SKM-1 treated with dmso at 0.1 percent for 144 hours (cell line): ENCODE results near the gene FAM180B.
"Not testable (repeated sequence)": the region's sequence is repeated elsewhere in the genome, so short reads cannot be mapped to it uniquely, and the experiment has no call there.

ENCODE experiments used
- DNase-seq: peaks from one replicate; lab custom pipeline; 2025; ENCODE audit not compliant: unreplicated experiment; lab: John Stamatoyannopoulos, UW

The FAM180B gene

DNA sequence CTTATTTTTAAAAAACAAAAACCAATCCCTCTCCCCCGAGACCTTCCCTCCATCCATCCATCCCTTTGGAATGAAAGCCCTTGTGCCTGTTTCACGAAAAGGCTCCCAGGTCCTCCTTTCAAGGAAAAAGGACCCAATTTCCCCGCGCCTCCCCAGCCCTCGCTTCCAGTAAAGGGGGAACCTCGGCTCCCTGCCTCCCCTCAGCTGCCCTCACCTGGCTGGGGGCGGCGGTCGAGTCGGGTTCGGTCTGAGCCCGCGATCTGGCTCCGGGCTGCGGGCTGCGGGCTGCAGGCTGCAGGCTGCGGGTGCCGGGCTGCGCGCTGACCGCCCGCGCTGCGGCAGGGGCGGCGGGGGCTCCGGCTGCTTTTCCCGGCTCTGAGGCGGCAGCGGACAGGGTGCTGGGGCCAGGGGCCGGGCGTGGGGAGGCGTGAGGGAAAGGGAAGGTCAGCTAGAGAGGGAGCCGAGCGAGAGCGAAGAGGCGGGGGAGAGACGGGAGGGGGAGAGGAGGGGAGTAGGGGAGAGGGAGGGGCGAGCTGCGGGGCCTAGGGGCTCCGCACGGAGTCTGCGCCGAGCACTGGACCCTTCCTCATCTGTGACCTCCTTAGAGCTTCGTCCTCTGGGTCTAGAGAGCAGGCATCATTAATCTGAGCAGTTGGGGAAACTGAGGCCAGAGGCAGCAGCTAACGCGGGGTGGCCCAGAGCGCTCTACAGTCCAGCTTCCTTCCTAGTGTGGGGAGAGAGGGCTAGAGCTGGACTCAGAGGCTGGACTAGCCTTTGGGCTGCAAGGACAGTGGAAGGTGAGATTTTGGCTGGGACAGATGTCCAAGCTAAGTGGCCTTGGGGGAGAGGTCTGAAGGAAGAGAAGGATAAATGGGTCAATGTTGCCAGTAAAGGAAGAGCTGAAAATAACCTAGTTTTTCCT is 7.7 kb downstream of the FAM180B start, which contains the start of gene C1QTNF4:
TSS of gene C1QTNF4 (minus strand) at position 478 of the 922 bp plus-strand sequence. CDS start 3,601 bp downstream, outside the sequence.
- no peak for DNase-seq

DNA sequence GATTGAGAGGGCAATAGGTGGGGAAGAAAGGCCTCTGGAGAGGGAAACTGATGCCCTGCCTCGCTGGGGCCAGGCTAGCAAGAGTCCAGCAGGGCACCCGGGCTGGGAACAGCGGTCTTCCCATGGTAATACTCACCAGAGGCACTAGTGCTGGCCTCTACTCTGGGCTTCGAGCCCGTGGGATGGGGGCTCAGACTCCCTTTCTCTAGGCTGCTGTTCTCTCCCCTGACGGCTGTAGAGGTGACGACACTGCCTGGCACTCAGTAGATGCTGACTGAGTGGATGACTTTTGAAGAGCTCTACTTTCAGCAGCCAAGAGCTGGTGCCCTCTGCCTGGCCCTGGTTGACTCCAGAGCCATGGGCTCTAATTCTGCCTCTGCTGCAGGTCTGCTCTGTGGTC is 8.6 kb downstream of the FAM180B start:
- DNase-seq: no peak

DNA sequence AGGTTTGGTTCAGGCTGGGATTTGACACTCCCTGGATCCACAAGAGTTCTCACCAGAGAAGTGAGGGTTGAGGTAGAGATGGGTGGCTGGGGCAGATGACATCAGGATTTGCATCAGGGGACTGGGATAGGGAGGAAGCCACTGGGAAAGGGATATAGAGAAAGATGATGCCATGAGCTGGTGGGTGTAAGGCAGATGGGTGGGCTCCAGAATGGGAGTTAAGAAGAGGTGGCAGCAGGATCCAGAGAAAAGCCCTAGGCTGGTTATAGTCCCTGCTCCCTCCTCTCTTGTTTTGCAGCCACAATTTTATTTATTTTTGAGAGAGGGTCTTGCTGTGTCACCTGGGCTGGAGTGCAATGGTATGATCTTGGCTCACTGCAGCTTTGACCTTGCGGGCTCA is 9.5 kb downstream of the FAM180B start:
- DNase-seq: no peak

DNA sequence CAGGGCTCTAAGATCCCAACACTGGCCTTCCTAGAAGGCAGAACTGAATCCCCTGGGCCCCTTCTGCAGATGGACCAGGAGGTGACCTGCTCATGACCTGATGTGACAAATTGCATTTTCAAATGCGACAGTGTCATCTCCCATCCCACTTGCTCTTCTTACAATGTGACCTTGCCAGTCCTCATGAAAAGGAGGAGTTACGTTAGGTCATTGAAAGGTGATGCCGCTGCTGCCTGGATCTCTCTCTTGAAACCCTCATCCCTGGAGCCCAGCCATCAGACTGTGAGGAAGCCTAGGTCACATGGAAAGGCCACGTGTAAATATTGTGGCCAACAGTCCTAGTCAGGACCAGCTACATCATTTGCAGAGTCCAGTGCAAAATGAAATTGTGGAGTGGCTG is 13.4 kb downstream of the FAM180B start:
- no peak for DNase-seq

DNA sequence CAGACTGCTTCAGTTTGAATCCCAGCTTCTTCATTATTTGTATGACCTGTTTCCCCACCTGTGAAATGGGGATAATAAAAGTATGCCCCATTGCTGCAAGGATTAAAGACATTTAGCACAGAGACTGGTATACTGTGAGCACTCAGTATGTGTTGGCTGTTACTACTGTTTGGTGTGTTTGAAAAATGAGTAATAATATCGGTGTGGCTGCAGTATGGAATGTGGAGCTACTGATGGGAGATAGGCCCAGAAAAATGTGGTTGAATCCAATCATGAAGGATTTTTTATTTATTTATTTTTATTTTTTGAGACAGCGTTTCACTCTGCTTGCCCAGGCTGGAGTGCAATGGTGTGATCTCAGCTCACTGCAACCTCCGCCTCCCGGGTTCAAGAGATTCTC is 16.8 kb downstream of the FAM180B start:
- DNase-seq: no peak

DNA sequence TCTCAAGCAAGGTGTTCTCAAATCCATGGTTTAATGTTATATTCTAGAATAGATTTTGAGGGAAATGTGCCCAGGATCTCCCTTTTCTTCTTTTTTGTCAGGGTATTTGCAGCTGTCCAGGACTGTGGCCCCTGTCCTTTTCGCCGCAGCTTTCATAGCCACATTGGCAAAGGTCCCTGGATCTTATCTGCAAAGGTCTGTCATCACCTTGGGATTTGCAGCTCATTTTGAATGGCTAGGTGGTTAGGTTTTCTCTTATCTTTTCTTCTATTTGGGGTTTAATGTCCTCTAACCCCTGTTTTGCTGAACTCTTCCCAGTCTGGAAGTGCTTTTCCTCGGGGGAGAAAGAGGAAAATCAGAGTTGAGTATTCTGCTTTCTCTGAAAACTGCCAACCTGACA is 19.4 kb downstream of the FAM180B start:
- no peak for DNase-seq

DNA sequence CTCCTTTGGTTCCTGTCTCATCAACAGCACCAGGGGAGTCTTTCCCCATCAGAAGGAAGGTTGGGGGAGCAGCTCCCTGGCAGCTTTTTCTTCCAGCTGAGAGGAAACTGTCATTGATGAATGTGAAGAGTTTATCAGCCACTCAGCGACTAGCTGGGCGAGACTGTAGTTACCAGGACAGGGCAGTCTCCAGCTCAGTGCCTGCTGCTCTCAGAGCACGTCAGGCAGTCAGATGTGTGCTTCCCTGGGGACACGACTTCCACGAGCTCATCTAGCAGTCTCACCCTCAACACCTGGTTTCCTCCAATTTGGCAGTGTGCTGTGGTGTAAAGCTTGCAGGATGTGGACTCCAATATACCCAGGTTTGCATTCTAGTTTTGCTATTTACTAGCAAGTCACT is 20.3 kb downstream of the FAM180B start:
- DNase-seq: no peak

DNA sequence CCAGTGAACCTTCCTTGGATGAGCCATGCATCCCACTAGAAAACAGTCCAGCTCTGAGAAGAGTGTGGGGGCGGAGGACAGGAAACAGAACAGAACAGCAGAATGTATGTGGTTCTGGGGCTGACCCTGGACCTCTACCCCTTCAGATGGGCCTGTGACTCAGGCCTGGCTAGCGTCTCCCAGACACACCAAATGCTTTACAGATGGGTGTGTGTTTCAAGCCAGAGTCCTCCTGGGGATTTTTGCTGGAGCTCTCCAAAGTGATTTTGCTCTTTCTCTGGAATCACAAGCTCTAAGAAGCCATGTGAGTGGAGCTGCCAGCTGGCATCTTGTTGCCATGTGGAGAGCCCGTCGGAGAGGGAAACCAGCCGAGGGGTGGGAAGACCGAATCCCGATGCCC is 20.9 kb downstream of the FAM180B start:
- no peak for DNase-seq

DNA sequence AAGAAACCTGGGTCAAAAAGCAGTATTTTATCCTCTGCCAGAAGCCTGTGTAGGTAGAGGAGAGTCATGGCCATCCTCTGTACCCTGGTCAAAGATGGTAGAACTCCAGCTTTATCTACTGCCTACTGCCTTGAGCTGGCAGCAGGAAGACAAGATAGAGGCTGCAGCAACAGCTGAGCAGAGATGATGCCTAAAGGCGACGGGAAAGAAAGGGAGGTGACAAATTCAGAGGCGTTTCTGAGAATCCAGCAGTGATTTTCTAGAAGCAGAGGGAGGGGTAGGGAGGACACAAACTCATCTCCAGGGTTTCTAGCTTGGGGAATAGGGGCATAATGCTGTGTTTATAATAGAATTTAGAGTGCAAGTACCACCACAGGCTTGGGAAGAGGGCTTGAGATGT is 23.2 kb downstream of the FAM180B start:
- no peak for DNase-seq

DNA sequence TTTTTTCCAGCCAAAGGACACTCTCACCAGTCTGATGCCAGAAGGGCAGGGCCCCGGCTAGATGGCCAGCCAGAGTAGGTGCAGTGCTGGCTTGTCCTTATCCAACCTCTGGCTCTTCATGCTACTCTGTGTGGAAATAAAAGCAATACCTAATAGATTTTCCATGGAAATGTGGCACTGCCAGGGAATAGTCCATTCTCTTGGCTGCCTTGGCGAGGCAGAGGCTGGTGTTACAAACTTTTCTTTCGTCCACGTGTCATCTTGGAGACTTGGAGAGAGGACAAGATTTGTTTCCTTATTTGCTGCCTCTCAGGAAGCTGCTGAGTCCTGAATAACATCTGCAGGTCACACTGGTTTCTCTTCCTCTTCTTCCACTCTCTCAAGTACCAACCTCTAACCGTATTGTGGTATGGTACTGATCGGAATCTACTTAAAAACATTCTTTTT is 24.9 kb downstream of the FAM180B start:
- DNase-seq: peak; percentile 69

DNA sequence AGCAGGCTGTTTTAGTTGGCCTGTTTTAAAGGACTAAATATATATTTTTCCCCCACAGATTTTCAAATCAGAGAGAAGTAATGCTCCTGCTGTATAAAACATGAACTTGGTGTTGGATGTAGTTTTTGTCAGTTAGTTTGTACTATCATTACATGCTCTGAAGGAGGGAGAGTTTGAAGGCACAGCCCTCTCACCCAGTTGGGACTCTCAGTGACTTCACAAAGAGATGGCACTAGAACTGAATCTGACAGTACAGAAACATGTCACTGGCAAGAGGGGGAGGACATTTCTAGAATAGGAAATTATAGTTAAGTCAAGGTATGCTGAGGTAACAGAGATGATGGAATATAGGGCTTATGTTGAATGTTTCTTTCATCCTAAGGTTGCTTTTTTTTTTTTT is 28.8 kb downstream of the FAM180B start:
- no peak for DNase-seq

DNA sequence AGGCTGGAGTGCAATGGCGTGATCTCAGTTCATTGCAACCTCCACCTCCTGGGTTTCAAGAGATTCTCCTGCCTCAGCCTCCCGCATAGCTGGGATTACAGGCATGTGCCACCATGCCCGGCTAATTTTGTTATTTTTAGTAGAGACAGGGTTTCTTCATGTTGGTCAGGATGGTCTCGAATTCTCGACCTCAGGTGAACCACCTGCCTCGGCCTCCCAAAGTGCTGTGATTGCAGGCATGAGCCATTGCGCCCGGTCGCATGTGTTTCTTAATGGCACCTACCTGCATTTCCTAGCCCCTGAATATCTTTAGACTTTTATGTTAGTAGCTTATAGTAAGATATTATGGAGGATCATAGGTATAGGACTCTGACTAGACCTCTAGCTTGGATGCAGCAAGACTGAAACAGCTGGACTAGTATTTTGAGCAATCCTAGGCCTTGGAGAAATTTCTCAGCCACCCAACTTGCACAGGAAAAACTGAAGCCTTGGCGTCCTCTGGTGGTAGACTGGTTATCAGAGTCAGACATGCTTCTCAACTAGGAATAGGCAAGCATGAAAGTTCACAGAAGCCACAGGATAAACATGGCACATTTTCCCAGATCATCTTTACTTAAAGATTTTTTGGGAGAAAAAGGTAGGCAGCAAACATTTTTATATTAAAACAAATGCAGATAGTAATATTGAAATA is 30.4 kb downstream of the FAM180B start:
- DNase-seq: peak; percentile 53

DNA sequence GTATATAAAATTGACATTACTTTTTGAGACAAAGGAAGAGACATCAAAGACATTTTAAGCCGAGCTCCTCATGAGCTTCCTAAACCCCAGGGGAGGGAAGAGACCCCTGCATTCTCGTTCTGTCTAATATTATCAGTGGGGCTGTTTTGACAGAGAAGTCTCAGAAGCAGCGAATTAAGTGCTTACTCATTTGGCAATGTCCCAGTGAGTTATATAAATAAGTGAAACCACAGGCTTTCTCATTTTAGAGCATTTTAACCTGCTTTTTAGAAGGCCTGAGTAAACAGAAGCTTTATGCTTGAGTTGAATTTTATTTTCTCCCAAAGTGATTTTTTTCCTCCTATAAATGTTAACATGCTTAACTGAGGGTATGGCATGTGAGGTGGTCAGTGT is 30.9 kb downstream of the FAM180B start:
- no peak for DNase-seq

DNA sequence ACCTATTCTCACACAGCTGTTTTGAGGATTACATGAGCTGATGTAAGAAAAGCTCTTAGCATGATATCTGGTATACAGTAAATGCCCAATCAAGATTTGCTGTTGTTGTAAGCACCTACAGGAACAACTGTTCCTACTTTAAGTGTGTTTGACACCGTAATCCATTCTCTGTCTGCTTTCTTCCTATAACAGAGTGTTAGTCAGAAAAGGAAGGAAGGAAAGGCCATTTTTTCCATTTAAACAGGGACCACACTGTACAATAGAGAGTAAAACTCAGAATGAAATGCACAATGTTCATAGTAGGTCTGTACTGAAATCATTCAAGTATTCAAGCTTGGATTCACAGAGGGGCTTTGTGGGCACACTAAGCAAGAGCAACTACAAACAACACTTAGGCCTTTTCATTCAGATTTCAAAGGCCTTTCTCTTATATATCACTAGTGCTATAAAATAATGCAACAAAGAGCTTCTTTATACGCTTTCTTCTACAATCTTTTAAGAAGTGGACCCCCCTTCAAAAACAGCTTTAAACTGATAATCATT is 34.4 kb downstream of the FAM180B start:
- DNase-seq: no peak

DNA sequence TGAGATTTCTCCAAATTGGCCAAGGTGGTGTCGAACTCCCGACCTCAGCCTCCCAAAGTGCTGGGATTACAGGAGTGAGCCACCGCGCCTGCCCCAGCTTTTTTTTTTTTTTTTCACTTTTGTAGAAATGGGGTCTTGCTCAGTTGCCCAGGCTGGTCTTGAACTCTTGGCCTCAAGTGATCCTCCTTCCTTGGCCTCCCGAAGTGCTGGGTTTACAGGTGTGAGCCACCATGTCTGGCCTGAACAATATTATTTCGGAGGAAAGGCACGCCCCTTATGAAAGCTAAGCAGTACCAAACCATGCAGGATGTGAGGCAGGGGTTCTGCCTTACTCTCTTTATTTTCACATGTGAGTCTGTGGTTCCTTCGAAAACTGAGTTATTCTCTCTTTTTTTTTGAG is 39.8 kb downstream of the FAM180B start:
- no peak for DNase-seq

DNA sequence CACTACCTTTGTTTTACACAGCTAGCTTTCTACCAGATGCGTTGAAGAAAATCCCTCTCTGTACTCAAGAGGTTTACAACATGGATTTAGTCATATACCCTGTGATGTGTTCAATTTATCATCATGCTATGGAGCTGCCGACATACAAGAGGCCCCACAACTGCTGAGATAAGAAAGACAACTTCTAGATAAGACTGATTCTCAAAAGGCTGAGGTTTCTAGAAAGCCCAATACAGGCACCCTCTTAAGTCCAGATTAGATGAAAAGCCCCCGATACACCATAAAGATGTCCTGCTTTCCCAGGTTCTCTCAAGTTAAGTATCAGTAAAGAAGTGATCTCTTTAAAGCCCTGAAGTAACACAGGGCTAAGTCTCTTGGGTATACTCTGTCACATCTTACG is 41.5 kb downstream of the FAM180B start:
- DNase-seq: no peak

DNA sequence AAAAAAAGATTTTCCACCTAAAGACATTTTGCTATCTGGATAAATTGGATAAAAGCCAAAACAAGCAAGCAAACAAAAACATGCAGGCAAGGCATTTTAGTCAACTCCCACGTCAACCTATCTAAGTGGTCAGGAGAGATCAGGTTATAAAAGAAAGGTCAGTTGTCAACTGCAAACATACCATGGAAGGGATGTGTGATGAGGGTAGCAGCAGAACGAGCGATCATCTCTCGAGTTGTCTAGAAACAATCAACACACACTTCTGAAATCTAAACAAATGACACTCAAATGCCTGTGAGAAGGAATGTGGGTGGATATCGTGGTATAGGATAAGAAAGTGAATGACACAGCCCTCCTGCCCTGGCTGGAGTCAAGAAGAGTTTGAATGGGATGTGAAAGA is 45.0 kb downstream of the FAM180B start:
- DNase-seq: no peak

DNA sequence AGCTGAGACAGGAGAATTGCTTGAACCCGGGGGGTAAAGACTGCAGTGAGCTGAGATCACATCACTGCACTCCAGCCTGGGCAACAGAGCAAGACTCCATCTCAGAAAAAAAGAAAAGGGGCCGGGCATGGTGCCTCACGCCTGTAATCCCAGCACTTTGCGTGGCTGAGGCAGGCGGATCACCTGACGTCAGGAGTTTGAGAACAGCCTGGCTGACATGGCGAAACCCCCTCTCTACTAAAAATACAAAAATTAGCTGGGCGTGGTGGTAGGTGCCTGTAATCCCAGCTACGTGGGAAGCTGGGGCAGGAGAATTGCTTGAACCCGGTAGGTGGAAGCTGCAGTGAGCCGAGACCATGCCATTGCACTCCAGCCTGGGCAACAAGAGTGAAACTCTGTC is 49.9 kb downstream of the FAM180B start:
- DNase-seq: not testable (repeated sequence)
